NOMO-1 (cell line): Measurements from ENCODE around the gene LRRC8C.

Source experiments
- DNase-seq, 2 experiments: peaks; one replicate each; lab custom pipeline; 2025; ENCODE audit not compliant: unreplicated experiment in 2 of 2; lab: John Stamatoyannopoulos, UW

LRRC8C gene

GRCh38 chr1:89727517-89728312 is 94.8 kb downstream of the LRRC8C start:
- DNase-seq, result no peak

GRCh38 chr1:89728381-89728780 is 95.5 kb downstream of the LRRC8C start:
- no peak for DNase-seq

DNA sequence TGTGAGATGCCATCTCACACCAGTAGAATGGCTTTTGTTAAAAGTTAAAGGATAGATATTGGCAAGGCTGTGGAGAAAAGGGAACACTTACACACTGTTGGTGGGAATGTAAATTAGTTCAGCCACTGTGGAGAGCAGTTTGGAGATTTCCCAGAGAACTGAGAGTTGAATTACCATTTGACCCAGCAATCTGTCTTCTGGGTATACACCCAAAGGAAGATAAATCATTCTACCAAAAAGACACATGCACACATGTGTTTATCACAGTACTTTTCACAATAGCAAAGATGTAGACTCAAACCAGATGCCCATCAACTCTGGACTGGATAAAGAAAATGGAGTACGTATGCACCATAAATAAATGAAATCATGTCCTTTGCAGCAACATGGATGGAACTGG is 99.3 kb downstream of the LRRC8C start:
- DNase-seq, result no peak

- DNase-seq, result no peak
Measured at GRCh38 chr1:89732643-89733222, 99.8 kb downstream of the LRRC8C start.

DNA sequence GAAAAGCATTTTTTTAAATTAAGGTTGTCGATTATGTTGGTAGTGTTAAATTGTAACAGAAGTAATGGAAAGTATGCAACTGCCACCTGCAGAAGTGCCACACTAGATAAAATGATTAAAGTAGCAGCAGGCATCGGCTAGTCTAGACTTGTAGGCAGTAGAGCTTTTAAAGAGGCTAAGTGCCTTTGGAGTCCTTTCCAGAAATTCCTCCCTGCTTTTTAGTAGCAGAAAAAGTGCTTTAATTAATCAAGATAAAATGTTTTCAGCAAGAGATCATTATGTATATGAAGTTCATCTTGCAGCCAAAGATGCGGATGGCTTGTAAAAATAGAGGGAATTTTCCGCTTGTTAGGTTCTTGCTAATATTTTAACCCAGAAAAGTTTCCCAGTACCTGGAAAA is 100.8 kb downstream of the LRRC8C start:
- DNase-seq, result no peak

DNA sequence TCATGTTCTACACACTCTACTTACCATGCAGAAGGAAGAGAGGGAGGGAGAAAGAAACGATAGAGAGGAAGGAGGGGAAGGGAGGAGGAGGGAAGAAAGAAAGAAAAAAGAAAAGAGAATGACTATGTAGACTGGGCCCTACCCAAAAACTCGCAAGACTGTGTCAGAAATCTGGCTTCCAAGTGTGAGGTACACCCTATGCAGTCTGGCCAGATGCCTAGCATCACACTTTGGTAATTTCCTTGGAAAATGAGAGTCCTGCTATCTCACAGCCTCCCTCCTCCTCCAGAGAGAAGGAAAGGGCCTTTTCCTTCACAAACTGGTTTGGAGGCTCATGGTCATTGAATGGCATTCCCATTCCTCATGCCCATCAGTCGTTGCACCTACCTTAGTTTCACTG is 101.5 kb downstream of the LRRC8C start:
- DNase-seq, result no peak

- DNase-seq, result no peak
Measured at GRCh38 chr1:89735479-89735878, 102.6 kb downstream of the LRRC8C start.

DNA sequence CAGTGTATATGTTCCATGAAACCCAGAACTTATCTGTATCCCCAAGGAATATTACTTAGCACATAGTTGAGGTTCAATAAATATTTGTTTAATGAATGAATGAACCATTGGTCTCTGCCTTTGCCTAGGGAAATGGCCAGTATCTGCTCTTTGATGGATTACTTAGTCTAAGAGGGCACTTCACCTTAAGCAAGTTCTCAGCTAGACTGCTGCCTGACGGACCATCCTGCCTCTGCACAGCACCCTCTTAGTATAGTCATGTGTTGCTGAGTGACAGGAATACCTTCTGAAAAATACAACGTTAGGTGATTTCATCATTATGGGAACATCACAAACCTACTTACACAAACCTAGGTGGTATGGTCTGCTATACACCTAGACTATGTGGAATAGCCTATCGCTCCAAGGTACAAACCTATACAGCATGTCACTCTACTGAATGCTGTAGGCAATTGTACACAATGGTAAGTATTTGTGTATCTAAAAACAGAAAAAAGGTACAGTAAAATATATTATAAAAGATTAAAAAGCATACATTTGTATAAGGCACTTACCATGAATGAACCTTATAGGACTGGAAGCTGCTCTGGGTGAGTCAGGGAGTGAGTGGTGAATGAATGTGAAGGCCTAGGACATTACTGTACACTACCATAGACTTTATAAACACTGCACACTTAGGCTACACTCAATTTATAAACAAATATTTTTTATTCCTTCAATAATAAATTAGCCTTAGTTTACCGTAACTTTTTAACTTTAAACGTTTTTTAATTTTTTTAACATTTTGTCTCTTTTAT is 104.2 kb downstream of the LRRC8C start:
- no peak for DNase-seq

DNA sequence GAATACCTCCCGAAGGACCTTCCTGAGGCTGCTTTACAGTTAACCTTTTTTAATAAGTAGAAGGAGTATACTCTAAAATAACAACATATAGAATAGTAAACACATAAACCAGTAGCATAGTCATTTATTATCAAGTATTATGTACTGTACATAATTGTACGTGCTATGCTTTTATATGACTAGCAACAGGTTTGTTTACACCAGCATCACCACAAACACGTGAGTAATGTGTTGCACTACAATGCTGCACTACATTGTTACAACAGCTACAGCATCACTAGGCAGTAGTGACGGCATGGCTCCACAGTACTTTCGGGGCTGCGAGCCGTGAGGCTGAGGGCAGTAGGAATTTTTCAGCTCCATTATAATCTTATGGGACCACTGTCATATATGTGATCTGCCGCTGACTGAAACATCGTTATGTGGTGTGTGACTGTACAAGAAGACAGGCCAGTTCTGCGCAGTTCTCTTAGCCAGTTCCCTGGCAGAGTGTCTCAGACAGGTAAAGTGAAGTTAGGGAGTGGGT is 105.1 kb downstream of the LRRC8C start:
- no peak for DNase-seq

DNA sequence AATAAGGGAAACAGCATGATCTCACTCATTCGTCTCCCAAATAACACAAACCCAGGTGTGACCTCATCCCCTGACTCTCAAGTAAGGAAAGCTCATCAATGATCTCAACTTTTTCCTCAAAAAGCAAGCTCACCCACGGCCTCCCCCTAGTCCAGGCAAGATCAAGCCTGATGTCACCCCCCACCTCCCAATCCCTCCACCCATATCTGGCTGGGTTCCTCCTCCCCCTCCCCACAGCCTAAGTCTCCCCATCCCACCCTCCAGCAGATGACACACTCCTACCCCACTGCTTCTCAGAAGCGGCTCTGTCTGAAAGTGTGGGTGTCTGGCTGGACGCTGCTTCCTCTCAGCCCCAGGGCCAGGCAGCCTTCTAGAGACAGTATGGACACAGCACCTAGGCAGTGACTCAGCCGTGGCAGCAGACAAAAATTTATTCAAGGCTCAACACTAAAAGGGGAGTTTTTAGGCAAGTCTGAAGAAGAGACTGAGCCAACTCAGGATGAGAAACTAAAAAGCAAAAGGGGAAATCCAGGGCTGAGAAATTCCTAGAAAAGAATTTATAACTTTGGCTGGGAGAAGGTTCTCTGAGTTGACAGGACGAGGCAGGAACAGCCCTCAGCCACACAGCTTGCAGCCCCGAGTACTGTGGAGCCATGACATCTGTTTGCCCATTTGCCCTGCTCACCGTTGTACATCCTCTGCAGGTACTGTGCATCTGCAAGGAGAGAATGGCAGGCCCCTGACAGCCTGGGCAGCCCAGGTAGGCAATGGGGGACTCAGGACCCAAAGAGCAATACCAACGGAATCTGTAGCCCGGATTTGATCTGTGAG is 106.3 kb downstream of the LRRC8C start:
- DNase-seq, result no peak

GRCh38 chr1:89739844-89740216 is 106.9 kb downstream of the LRRC8C start:
- DNase-seq, result no peak

DNA sequence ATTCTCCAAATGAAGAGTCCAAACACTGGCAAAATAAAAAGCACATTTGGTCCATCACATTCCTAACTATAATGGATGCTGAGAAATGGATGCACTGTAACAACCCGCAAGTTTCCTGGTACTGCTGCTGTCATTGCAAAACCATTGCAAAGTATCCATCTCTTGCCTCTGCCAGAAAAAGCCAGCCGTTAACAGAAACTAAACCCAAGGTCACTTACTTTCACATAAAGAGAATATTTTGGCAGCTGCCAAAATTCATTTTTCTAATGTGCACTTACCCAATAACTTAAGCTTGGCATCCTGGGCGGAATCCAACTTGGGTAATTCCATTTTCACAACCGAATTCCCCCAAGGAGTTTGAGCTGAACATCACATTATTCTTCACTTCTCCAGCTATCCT is 110.9 kb downstream of the LRRC8C start:
- DNase-seq, result no peak

- DNase-seq, result no peak
Measured at GRCh38 chr1:89746424-89747149, 113.7 kb downstream of the LRRC8C start.

DNA sequence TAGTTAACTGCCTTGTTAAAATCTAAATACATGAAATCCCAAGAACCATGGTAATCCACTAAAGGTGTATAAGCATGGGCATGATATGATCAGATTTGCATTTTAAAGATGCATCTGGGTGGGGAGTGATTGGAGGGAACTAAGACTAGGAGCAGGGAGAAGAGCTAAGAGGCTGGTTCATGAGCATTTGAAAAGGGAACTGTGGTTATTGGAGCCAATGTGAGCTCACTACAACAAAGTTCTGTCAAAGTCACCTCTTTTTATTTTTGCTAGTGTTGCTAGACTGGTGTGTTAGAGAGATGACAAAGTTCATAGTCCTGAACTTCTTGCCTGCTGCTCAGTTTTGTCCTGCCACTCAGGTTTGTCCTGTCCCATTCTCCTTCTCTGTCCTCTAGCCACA is 120.8 kb downstream of the LRRC8C start:
- peak in 1 of 2 experiments; percentile 25 for DNase-seq

DNA sequence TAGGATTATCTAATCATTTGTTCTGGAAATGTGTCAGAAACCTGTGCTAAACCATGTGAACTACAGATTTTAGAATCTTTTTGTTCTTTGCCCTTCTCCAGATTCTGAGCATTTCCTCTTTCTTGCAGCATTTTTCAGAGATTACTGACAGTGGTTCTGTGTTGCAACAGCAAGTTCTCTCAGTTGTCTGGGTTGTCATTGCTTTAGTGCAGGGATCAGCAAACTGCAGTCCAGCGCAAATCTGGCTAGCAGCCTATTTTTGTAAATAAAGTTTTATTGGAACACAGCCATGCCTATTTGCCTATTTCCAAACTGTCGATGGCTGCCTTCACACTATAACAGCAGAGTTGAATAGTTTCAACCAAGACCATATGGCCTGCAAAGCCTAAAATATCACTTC is 121.6 kb downstream of the LRRC8C start:
- DNase-seq, result peak; percentile 77 to 93

DNA sequence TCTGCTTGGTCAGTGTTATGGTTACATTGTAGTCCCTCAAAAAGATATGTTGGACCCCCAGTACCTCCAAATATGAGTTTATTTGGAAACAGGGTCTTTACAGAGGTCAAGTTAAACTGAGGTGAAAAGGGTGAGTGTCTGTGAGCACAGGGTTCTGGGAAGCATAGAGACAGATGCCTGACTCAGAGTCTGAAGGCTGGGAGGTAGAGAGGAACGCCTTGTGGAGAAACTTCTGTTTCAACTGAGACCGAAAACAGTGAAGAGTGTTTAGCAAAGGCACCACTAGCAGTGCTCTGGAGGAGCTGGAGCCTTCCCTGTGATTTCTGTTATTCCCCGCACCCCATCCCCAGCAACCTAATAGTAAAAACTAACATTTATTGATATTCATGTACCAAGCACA is 122.7 kb downstream of the LRRC8C start:
- DNase-seq, result no peak

DNA sequence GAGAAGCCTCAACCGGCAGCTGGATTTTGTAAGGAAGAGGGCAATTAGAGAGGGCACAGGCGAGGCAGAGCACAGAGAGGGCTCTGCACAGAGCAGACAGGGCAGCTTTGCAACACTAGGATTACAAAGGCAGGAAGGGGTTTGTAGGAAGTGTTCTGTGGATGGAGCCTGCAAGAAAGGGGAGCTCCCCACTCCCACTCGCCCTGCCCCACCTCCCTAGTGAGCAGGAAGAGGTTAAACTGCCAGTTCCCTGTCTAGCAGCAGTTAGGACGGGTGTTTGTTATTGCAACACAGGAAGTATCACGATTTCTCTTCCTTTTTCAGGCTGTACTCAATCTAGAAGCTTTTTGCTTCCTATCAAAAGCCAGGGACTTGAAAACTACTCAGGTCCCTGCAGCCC is 124.6 kb downstream of the LRRC8C start:
- peak; percentile 96 to 97 for DNase-seq

- peak in 1 of 2 experiments; percentile 49 for DNase-seq
Measured at GRCh38 chr1:89758156-89758555, 125.2 kb downstream of the LRRC8C start.

GRCh38 chr1:89759036-89759435 is 126.1 kb downstream of the LRRC8C start:
- peak in 1 of 2 experiments; percentile 6 for DNase-seq

- DNase-seq, result peak in 1 of 2 experiments; percentile 61
Measured at GRCh38 chr1:89760496-89760895, 127.6 kb downstream of the LRRC8C start.
